ENCODE data around the gene ASIP. TPM values are rescaled to one million over a fixed set of nuclear protein-coding genes. Genes with fewer than 3 reads are reported as not detected.

The ASIP gene
- total and polyA plus RNA-seq, 2 of the 13 experiments (the other 11 are each of a cell fraction or from before 2014, with no cell fraction given) = not detected

- TF ChIP-seq THAP8 (CRISPR knock-in tag; IDR thresholded peaks at IDR 0.05; ENCODE audit: borderline replicate concordance) (no peak), ZNF264 (CRISPR knock-in tag; IDR thresholded peaks at IDR 0.05) (peak; percentile 8; the same call in 1 of the 2 replicates), ZNF350 (CRISPR knock-in tag; IDR thresholded peaks at IDR 0.05; ENCODE audit: borderline replicate concordance, low read depth) (0 out of 2 replicates have a peak, but pooled peaks have one; percentile 15), ATF7-NPFF (CRISPR knock-in tag; IDR thresholded peaks at IDR 0.05; ENCODE audit: low read depth) (no peak), ERF (CRISPR knock-in tag; IDR thresholded peaks at IDR 0.05) (no peak), IRF2 (CRISPR knock-in tag; IDR thresholded peaks at IDR 0.05) (no peak), ZNF589 (CRISPR knock-in tag; conservative IDR thresholded peaks at IDR 0.05) (0 out of 2 replicates have a peak, but pooled peaks have one; percentile 7), ZNF629 (CRISPR knock-in tag; conservative IDR thresholded peaks at IDR 0.05) (no peak; the same call in 1 of the 2 replicates), ZNF850 (CRISPR knock-in tag; conservative IDR thresholded peaks at IDR 0.05) (no peak), ZNF282 (IDR thresholded peaks at IDR 0.05; ENCODE audit: partially characterized antibody) (no peak), NRL (CRISPR knock-in tag; IDR thresholded peaks at IDR 0.05; ENCODE audit: borderline replicate concordance) (no peak), ZNF263 (CRISPR knock-in tag; IDR thresholded peaks at IDR 0.05) (no peak), SATB2 (CRISPR knock-in tag; IDR thresholded peaks at IDR 0.05) (no peak; the same call in 1 of the 2 replicates), SNAPC5 (CRISPR knock-in tag; IDR thresholded peaks at IDR 0.05; ENCODE audit: borderline replicate concordance) (no peak), ZNF280D (CRISPR knock-in tag; IDR thresholded peaks at IDR 0.05) (no peak), ZNF260 (CRISPR knock-in tag; IDR thresholded peaks at IDR 0.05; ENCODE audit: borderline replicate concordance, low read depth) (no peak), ZNF275 (CRISPR knock-in tag; IDR thresholded peaks at IDR 0.05; ENCODE audit: borderline replicate concordance) (no peak), ZFP36L1 (CRISPR knock-in tag; IDR thresholded peaks at IDR 0.05) (no peak), U2AF2 (IDR thresholded peaks at IDR 0.05; ENCODE audit: low read depth, low read length) (no peak), CENPBD1 (CRISPR knock-in tag; IDR thresholded peaks at IDR 0.05; ENCODE audit: borderline replicate concordance, low read depth) (no peak), HDAC1 (CRISPR knock-in tag; IDR thresholded peaks at IDR 0.05) (no peak), ZNF580 (CRISPR knock-in tag; IDR thresholded peaks at IDR 0.05; ENCODE audit: borderline replicate concordance, low read depth) (no peak), ZNF614 (CRISPR knock-in tag; IDR thresholded peaks at IDR 0.05; ENCODE audit: borderline replicate concordance) (no peak), MED1 (CRISPR knock-in tag; IDR thresholded peaks at IDR 0.05) (no peak), ZNF33B (CRISPR knock-in tag; IDR thresholded peaks at IDR 0.05) (no peak), NAIF1 (CRISPR knock-in tag; IDR thresholded peaks at IDR 0.05; ENCODE audit: borderline replicate concordance) (peak; percentile 64; the same call in 1 of the 2 replicates)
Measured at GRCh38 chr20:34302312-34302722, 61.1 kb downstream of the ASIP start (continued).

Data from HepG2 (cell line).